Activated B cell treated with CpG ODN at 0.5 μM for 24 hours (primary cell): ENCODE results near the gene PSPN. TPM values are rescaled to one million over a fixed set of nuclear protein-coding genes. Genes with fewer than 3 reads are reported as not detected.
A peak's percentile ranks its signal among the peaks of the same experiment; 100 is the strongest.

Experiments
- ATAC-seq: fragments of 200-7000 bp; cut with Tn5 transposase; one replicate; pipeline ENCODE4 v1.10.0; 2021; ENCODE audit warnings: low read depth, mild to moderate bottlenecking, moderate library complexity
- CTCF ChIA-PET: fragments of 350-600 bp; sonication (Branson Sonifier 250); formaldehyde crosslinking; loops from one replicate; lab custom pipeline; 2021; ENCODE audit warnings: antibody characterized with exemption; lab: Charles Lee
- POLR2A ChIA-PET: fragments of 350-600 bp; sonication (Branson Sonifier 250); formaldehyde crosslinking; loops from one replicate; lab custom pipeline; 2021; ENCODE audit warnings: antibody characterized with exemption; lab: Charles Lee
- DNase-seq: peaks from one replicate; pipeline ENCODE4 v3.0.0; 2022
- H3K27ac Mint-ChIP-seq: one replicate; pipeline ENCODE4 v1.8.0; 2020; ENCODE audit warnings: mixed read lengths
- H3K27me3 Mint-ChIP-seq: one replicate; pipeline ENCODE4 v1.8.0; 2021; ENCODE audit warnings: mixed read lengths
- H3K36me3 Mint-ChIP-seq: one replicate; pipeline ENCODE4 v1.8.0; 2021; ENCODE audit warnings: low read depth, mixed read lengths
- H3K4me1 Mint-ChIP-seq: one replicate; pipeline ENCODE4 v1.8.0; 2021; ENCODE audit warnings: mixed read lengths
- H3K4me3 Mint-ChIP-seq: one replicate; pipeline ENCODE4 v1.8.0; 2020; ENCODE audit warnings: mild to moderate bottlenecking, mixed read lengths
- H3K9me3 Mint-ChIP-seq: one replicate; pipeline ENCODE4 v1.8.0; 2020; ENCODE audit warnings: mixed read lengths
- CTCF ChIP-seq: fragments of 200-600 bp; IDR thresholded peaks from one replicate; pipeline ENCODE4 v1.8.0; 2022; ENCODE audit warnings: antibody characterized with exemption, mild to moderate bottlenecking
- intact Hi-C: fragments of 100-400 bp; cut with micrococcal nuclease; formaldehyde crosslinking; loops from one replicate; pipeline ENCODE4 v1.15.1; 2024
- total RNA-seq: library from RNA; stranded (reverse); gene quantifications from 2 replicates; pipeline ENCODE4 v1.2.3, GENCODE V29; 2022

The PSPN gene
- total RNA-seq: 2.1 and 2.4 TPM in 2 replicates

DNA sequence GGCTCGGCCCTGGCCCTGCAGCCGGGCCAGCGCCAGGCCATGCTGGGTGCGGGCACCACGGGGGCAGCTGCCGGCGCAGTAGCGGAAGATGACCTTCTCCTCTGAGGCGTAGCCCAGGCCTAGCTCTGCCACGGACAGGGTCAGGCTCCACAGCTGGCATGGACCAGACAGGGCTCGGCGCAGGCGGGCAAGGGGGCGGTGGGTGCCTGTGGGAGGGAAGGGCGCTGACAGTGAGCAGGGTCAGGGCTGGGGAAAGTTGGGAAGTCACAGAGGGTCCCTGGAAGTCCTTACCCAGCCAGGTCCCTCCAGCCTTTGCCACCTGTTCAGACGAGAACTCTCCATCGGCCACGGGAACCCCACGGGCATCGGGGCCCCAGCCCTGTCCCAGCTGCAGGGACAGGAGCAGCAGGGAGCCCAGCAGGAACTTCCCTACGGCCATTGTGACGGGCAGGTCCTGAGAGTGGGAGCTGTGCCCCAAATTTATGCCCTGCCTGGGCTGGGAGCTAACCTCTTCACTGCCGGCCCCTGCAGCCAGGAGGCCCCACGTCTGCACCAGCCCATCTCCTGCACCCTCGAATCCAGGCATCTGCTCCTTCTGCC, at the start of gene PSPN:
Gene PSPN (minus strand): TSS at position 523 of the 600 bp plus-strand sequence. CDS start 84 bp downstream, at position 439.
- ATAC-seq (no peak), DNase-seq (no peak)
- Mint-ChIP-seq H3K4me3 (no peak within 1 kb of the TSS), H3K9me3 (peaks cover 4% of the 10 kb centered on the region), H3K27ac (no peak within 1 kb of the TSS), H3K4me1 (peaks cover 13% of the 10 kb centered on the region), H3K36me3 (peaks cover 32% of the 10 kb centered on the region), H3K27me3 (no peaks in the 10 kb centered on the region)
- ChIA-PET CTCF (no interaction called here), POLR2A (interaction anchor here (1.0 kb wide), 1 partner anchor 10 kb away, joined by 3 read pairs; no protein-coding TSS in a partner anchor)
- TF ChIP-seq CTCF: no peak
- intact Hi-C loops: no loop called here

DNA sequence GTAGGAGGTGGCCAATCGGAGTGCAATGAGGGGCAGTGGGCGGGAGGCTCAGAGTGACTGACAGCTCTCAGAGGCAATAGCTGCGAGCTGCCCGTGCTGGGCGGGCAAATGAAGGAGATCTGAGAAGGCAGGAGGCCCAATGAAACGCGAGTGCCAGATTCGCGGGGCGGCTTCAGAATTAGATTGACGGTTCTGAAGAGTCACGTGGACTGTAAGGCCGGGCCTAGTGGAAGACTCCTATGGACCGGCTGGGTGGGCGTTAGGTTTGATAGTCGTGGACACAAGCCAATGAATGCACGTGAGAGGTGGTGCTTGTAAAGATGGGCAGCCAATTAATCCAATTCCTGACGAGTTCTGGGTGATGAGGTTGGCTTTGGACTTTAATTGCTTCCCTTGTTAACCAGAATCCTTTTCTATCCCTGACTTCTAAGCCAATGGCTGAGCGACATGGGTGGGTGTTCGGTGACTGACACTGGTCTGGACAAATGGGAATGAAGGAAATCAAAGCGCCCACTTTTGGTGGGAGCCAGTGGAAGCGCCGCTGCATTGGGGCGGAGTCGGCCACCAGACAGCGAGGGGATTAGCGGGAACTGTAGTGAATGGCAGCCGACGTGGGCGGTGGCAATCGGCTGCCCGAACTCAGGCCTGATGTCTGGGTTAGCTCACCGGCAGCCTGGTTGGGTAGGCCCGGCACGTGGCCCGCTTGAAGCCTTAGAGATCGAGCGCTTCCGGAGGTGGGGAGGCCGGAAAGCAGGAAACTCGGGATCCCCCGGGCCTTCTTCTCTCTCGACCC, 49.4 kb upstream of the PSPN start:
- peak; percentile 83 for ATAC-seq
- ChIA-PET CTCF (interaction anchor here (0.8 kb wide), 1 partner anchor 438 kb away, joined by 3 read pairs; no protein-coding TSS in a partner anchor), POLR2A (interaction anchor here (0.6 to 2.8 kb wide), 23 partner anchors 9 to 738 kb away, joined by 3 to 22 read pairs (median 6); partner anchors contain the start of genes ALKBH7, CLPP, DENND1C and GPR108)
- peaks cover 31% of the 10 kb centered on the region for H3K36me3 Mint-ChIP-seq
- no peak for TF ChIP-seq CTCF
- intact Hi-C loops: loop anchor here (1.0 to 10.0 kb wide), 11 partner anchors 32 to 700 kb away; partner anchors contain the start of genes CATSPERD, CLPP, DENND1C and GTF2F1
- H3K4me3 Mint-ChIP-seq: peak overlapping the region; percentile 78
- peaks cover 30% of the 10 kb centered on the region for H3K4me1 Mint-ChIP-seq
- peak; percentile 92 for DNase-seq
- H3K27me3 Mint-ChIP-seq: no peaks in the 10 kb centered on the region
- no peaks in the 10 kb centered on the region for H3K9me3 Mint-ChIP-seq
- peak overlapping the region; percentile 85 for H3K27ac Mint-ChIP-seq

GRCh38 chr19:6424195-6424938, 48.6 kb upstream of the PSPN start, which contains the start of gene KHSRP:
Gene KHSRP, minus strand, starts transcription at chr19:6424811. Its CDS starts 110 bp downstream, at chr19:6424701.
- no peak for TF ChIP-seq CTCF
- CTCF ChIA-PET: interaction anchor here (0.8 kb wide), 1 partner anchor 439 kb away, joined by 3 read pairs; no protein-coding TSS in a partner anchor
- DNase-seq (peak; percentile 28), ATAC-seq (no peak)
- Mint-ChIP-seq H3K9me3 (no peaks in the 10 kb centered on the region), H3K27me3 (no peaks in the 10 kb centered on the region), H3K4me3 (peak within 1 kb of the TSS; percentile 82), H3K4me1 (peaks cover 30% of the 10 kb centered on the region), H3K27ac (peak within 1 kb of the TSS; percentile 85), H3K36me3 (peaks cover 38% of the 10 kb centered on the region)
- intact Hi-C loops: loop anchor here (1.0 to 10.0 kb wide), 4 partner anchors 150 to 700 kb away; partner anchors contain the start of genes CATSPERD and LONP1
- POLR2A ChIA-PET: interaction anchor here (0.6 to 2.8 kb wide), 25 partner anchors 10 to 738 kb away, joined by 3 to 22 read pairs (median 5); partner anchors contain the start of genes ALKBH7, CLPP, DENND1C and GPR108

- Mint-ChIP-seq H3K36me3 (peaks cover 46% of the 10 kb centered on the region), H3K4me1 (peaks cover 30% of the 10 kb centered on the region), H3K9me3 (no peaks in the 10 kb centered on the region), H3K27ac (peak overlapping the region; percentile 5), H3K27me3 (no peaks in the 10 kb centered on the region), H3K4me3 (peak overlapping the region; percentile 82)
- no peak for TF ChIP-seq CTCF
- ChIA-PET POLR2A (interaction anchor here (0.7 to 2.8 kb wide), 6 partner anchors 30 to 440 kb away, joined by 3 to 16 read pairs (median 9); partner anchors contain the start of genes ALKBH7, DENND1C, GTF2F1 and SLC25A23), CTCF (no interaction called here)
- intact Hi-C loops: loop anchor here (1.0 to 10.0 kb wide), 4 partner anchors 151 to 699 kb away; partner anchors contain the start of genes CATSPERD and LONP1
- DNase-seq (no peak), ATAC-seq (no peak)
Measured at GRCh38 chr19:6423499-6424194, 47.9 kb upstream of the PSPN start.
